ENCODE measurements around the gene ETV6. TPM values are rescaled to one million over a fixed set of nuclear protein-coding genes. Genes with fewer than 3 reads are reported as not detected.

Gene ETV6
- total RNA-seq = 16.9 TPM
- long read RNA-seq, full-length matches to known transcripts = 19 of 29 reads
- long read RNA-seq, partial matches to known transcripts = 4 of 29 reads
- long read RNA-seq, other reads (novel, unspliced or antisense) = 6 of 29 reads

GRCh38 chr12:11649413-11650285, at the start of gene ETV6:
Gene ETV6, plus strand, starts transcription at chr12:11649674. Its CDS starts 454 bp downstream, at chr12:11650128.
- Histone ChIP-seq H3K4me1 (peaks cover 51% of the 10 kb centered on the region), H3K36me3 (no peaks in the 10 kb centered on the region), H3K9me3 (replicated peaks) (no peaks in the 10 kb centered on the region), H3K27ac (replicated peaks) (peak within 1 kb of the TSS; percentile 99), H3K4me3 (peak within 1 kb of the TSS; percentile 86), H3K27me3 (ENCODE audit: low read depth) (no peaks in the 10 kb centered on the region)
- TF ChIP-seq CTCF (IDR thresholded peaks at IDR 0.05; ENCODE audit: borderline replicate concordance) = no peak
- intact Hi-C loops (cut with micrococcal nuclease) = loop anchor here (10.0 kb wide), 2 partner anchors 105 to 235 kb away; no protein-coding TSS in a partner anchor
- peak; percentile 64 for DNase-seq

GRCh38 chr12:11600199-11600598, 49.3 kb upstream of the ETV6 start:
- Histone ChIP-seq H3K27me3 (ENCODE audit: low read depth) (no peaks in the 10 kb centered on the region), H3K4me3 (no peak overlapping the region), H3K4me1 (peaks cover 3% of the 10 kb centered on the region), H3K9me3 (replicated peaks) (no peaks in the 10 kb centered on the region), H3K27ac (replicated peaks) (no peak overlapping the region), H3K36me3 (no peaks in the 10 kb centered on the region)
- TF ChIP-seq CTCF (IDR thresholded peaks at IDR 0.05; ENCODE audit: borderline replicate concordance) = no peak
- DNase-seq = no peak
- intact Hi-C loops (cut with micrococcal nuclease) = no loop called here

- no peaks in the 10 kb centered on the region for H3K27me3 ChIP-seq (ENCODE audit: low read depth)
- intact Hi-C loops (cut with micrococcal nuclease) = no loop called here
- no peaks in the 10 kb centered on the region for H3K36me3 ChIP-seq
- no peak for TF ChIP-seq CTCF (IDR thresholded peaks at IDR 0.05; ENCODE audit: borderline replicate concordance)
- no peaks in the 10 kb centered on the region for H3K4me1 ChIP-seq
- no peak overlapping the region for H3K4me3 ChIP-seq
- DNase-seq = no peak
- H3K27ac ChIP-seq (replicated peaks) = no peak overlapping the region
- no peaks in the 10 kb centered on the region for H3K9me3 ChIP-seq (replicated peaks)
Observed at GRCh38 chr12:11601647-11602046, 47.8 kb upstream of the ETV6 start.

- H3K27ac ChIP-seq (replicated peaks) = no peak overlapping the region
- intact Hi-C loops (cut with micrococcal nuclease) = no loop called here
- no peak for TF ChIP-seq CTCF (IDR thresholded peaks at IDR 0.05; ENCODE audit: borderline replicate concordance)
- DNase-seq = no peak
- H3K27me3 ChIP-seq (ENCODE audit: low read depth) = no peaks in the 10 kb centered on the region
- no peak overlapping the region for H3K4me3 ChIP-seq
- H3K9me3 ChIP-seq (replicated peaks) = no peaks in the 10 kb centered on the region
- no peaks in the 10 kb centered on the region for H3K36me3 ChIP-seq
- H3K4me1 ChIP-seq = peaks cover 3% of the 10 kb centered on the region
Observed at GRCh38 chr12:11607313-11608081, 42.0 kb upstream of the ETV6 start.

GRCh38 chr12:11609045-11609444, 40.4 kb upstream of the ETV6 start:
- no peak for DNase-seq
- H3K36me3 ChIP-seq = no peaks in the 10 kb centered on the region
- no peak for TF ChIP-seq CTCF (IDR thresholded peaks at IDR 0.05; ENCODE audit: borderline replicate concordance)
- no peak overlapping the region for H3K4me3 ChIP-seq
- no peak overlapping the region for H3K27ac ChIP-seq (replicated peaks)
- peaks cover 3% of the 10 kb centered on the region for H3K4me1 ChIP-seq
- no peaks in the 10 kb centered on the region for H3K9me3 ChIP-seq (replicated peaks)
- no peaks in the 10 kb centered on the region for H3K27me3 ChIP-seq (ENCODE audit: low read depth)
- intact Hi-C loops (cut with micrococcal nuclease) = no loop called here

Measured in left ventricle myocardium inferior (tissue), 1 donor.